HepG2 (cell line): Measurements from ENCODE around the gene HOXC11. TPM values are rescaled to one million over a fixed set of nuclear protein-coding genes. Genes with fewer than 3 reads are reported as not detected.
A peak's percentile ranks its signal among the peaks of the same experiment; 100 is the strongest.

Experiments
- ATAC-seq: fragments of 200-7000 bp; cut with Tn5 transposase; 3 replicates; pipeline ENCODE4 v1.9.1; 2020; ENCODE audit warnings: mild to moderate bottlenecking, moderate library complexity
- BruUV-seq: library from RNA; stranded (reverse); fragments of 400-500 nt; replicated peaks from 2 replicates; lab custom pipeline; 2021; lab: Mats Ljungman, UMichigan
- CTCF ChIA-PET: fragments of 300-600 bp; formaldehyde crosslinking; extraction: SDS; loops from one replicate; lab custom pipeline; 2021; ENCODE audit warnings: low total read pairs, inconsistent platforms, low intra/inter-chr PET ratio; lab: Yijun Ruan, JAX
- POLR2A ChIA-PET: fragments of 350-600 bp; sonication (Branson Sonifier 250); formaldehyde crosslinking; loops from one replicate; lab custom pipeline; 2020; ENCODE audit warnings: antibody characterized with exemption, inconsistent platforms; lab: Yijun Ruan, JAX
- DNase-seq: peaks from one replicate; pipeline ENCODE4 v3.0.0-alpha.2; 2015; ENCODE audit warnings: low spot score
- FAIRE-seq: peaks from 3 replicates; lab custom pipeline; 2011; peaks lifted over from hg19 to GRCh38; lab: Jason Lieb, UNC
- H2AFZ ChIP-seq: one replicate; pipeline ENCODE4 v1.6.1; 2011; ENCODE audit warnings: low read length, inconsistent platforms
- H3K27ac ChIP-seq: fragments of 300-600 bp; 3 replicates; pipeline ENCODE4 v1.8.0; 2011; ENCODE audit warnings: mixed run types, mild to moderate bottlenecking, mixed read lengths, low read length, inconsistent platforms; ENCODE audit not compliant: insufficient read depth; ENCODE audit errors: extremely low read length
- H3K27me3 ChIP-seq, 2 experiments: fragments of 200-600 bp in 1 of 2; 2 replicates in 1 of 2; 3 replicates in 1 of 2; pipeline versions ENCODE4 v1.6.0 to v1.8.0; 2011; ENCODE audit warnings: low read length in 2 of 2, mild to moderate bottlenecking in 2 of 2, moderate library complexity in 2 of 2, inconsistent platforms in 1 of 2; ENCODE audit not compliant: insufficient read depth in 2 of 2, control insufficient read depth in 1 of 2
- H3K36me3 ChIP-seq, 2 experiments: fragments of 200-600 bp in 1 of 2; replicated peaks in 1 of 2; 2 replicates in 1 of 2; 3 replicates in 1 of 2; pipeline versions ENCODE4 v1.5.1 to v1.8.0; 2011; ENCODE audit warnings: low read length in 2 of 2, inconsistent platforms in 1 of 2; ENCODE audit not compliant: insufficient read depth in 2 of 2, control insufficient read depth in 1 of 2
- H3K4me1 ChIP-seq: 2 replicates; pipeline ENCODE4 v1.5.1; 2012; ENCODE audit warnings: low read length, inconsistent platforms; ENCODE audit not compliant: insufficient read depth
- H3K4me2 ChIP-seq: 2 replicates; pipeline ENCODE4 v1.6.0; 2011; ENCODE audit warnings: low read depth, low read length, inconsistent platforms
- H3K4me3 ChIP-seq, 3 experiments: fragments of 200-600 bp in 1 of 3; sonication (generic), shearing (Covaris generic) in 1 of 3; replicated peaks in 1 of 3; 2 replicates each; pipeline ENCODE4 v1.5.1; 2011 to 2016; ENCODE audit warnings: low read length in 3 of 3, inconsistent platforms in 2 of 3, low read depth in 2 of 3, mild to moderate bottlenecking in 2 of 3, control low read depth in 1 of 3, mixed read lengths in 1 of 3; ENCODE audit not compliant: insufficient read depth in 1 of 3
- H3K79me2 ChIP-seq: one replicate; pipeline ENCODE4 v1.6.1; 2011; ENCODE audit warnings: low read length, inconsistent platforms; ENCODE audit not compliant: insufficient read depth
- H3K9ac ChIP-seq: 2 replicates; pipeline ENCODE4 v1.6.0; 2011; ENCODE audit warnings: mild to moderate bottlenecking, low read depth, low read length, inconsistent platforms; ENCODE audit not compliant: insufficient read depth
- H3K9me3 ChIP-seq: 2 replicates; pipeline ENCODE4 v1.5.1; 2012; ENCODE audit warnings: mild to moderate bottlenecking, low read length
- H4K20me1 ChIP-seq: 2 replicates; pipeline ENCODE4 v1.6.0; 2011; ENCODE audit warnings: inconsistent platforms, mild to moderate bottlenecking, low read length, moderate library complexity; ENCODE audit not compliant: insufficient read depth
- ATF4 ChIP-seq, 2 experiments: fragments of 450-650 bp in 1 of 2; sonication (generic) in 1 of 2; formaldehyde crosslinking; IDR thresholded peaks; 2 replicates each; pipeline versions ENCODE4 v1.5.0 to v1.8.0; 2020 to 2022; ENCODE audit warnings: mild to moderate bottlenecking in 1 of 2, missing genetic modification reagents in 1 of 2
- CEBPZ ChIP-seq: IDR thresholded peaks from 2 replicates; pipeline ENCODE4 v1.6.1; 2012; ENCODE audit warnings: low read length, improper control_type of control experiment
- CERS6 ChIP-seq: sonication (generic); formaldehyde crosslinking; IDR thresholded peaks from 2 replicates; pipeline ENCODE4 v1.5.0; 2020; ENCODE audit warnings: missing genetic modification reagents
- CHD2 ChIP-seq: IDR thresholded peaks from 2 replicates; pipeline ENCODE4 v1.6.1; 2011; ENCODE audit warnings: low read depth, low read length, improper control_type of control experiment
- NPAS2 ChIP-seq: sonication (generic); formaldehyde crosslinking; IDR thresholded peaks from 2 replicates; pipeline ENCODE4 v1.8.0; 2022; ENCODE audit warnings: mild to moderate bottlenecking, missing genetic modification reagents, borderline replicate concordance
- PHF8 ChIP-seq: sonication (generic); formaldehyde crosslinking; IDR thresholded peaks from 2 replicates; pipeline ENCODE4 v1.5.0; 2020; ENCODE audit warnings: missing genetic modification reagents
- SMARCE1 ChIP-seq: fragments of 450-650 bp; IDR thresholded peaks from 2 replicates; pipeline ENCODE4 v1.6.1; 2017; ENCODE audit warnings: borderline replicate concordance
- SPEN ChIP-seq: sonication (generic); formaldehyde crosslinking; IDR thresholded peaks from 2 replicates; pipeline ENCODE4 v1.5.1; 2020; ENCODE audit warnings: low read depth, mild to moderate bottlenecking, missing genetic modification reagents
- TFE3 ChIP-seq: IDR thresholded peaks from 2 replicates; pipeline ENCODE4 v1.6.1; 2016
- TRIM24 ChIP-seq: sonication (generic); formaldehyde crosslinking; IDR thresholded peaks from 2 replicates; pipeline ENCODE4 v1.8.0; 2022; ENCODE audit warnings: mild to moderate bottlenecking, missing genetic modification reagents
- ZNF138 ChIP-seq: sonication (generic); formaldehyde crosslinking; IDR thresholded peaks from 2 replicates; pipeline ENCODE4 v1.5.0; 2020; ENCODE audit warnings: mild to moderate bottlenecking, low read depth, missing genetic modification reagents
- ZNF225 ChIP-seq: sonication (generic); formaldehyde crosslinking; IDR thresholded peaks from 2 replicates; pipeline ENCODE4 v1.4.0; 2020; ENCODE audit warnings: mild to moderate bottlenecking, missing genetic modification reagents
- ZNF331 ChIP-seq: sonication (generic); formaldehyde crosslinking; IDR thresholded peaks from 2 replicates; pipeline ENCODE4 v1.4.0; 2020; ENCODE audit warnings: missing genetic modification reagents
- WGBS: methylation state at CpG from one replicate; pipeline ENCODE4 v1.1.6; 2017; ENCODE audit warnings: low lambda C conversion rate; 5-methylcytosine and 5-hydroxymethylcytosine counted together
- in situ Hi-C: cut with HindIII; loops from 2 replicates; pipeline ENCODE4 v1.10.0; 2017; ENCODE audit warnings: low pct_unique_long_range_greater_than_20kb; ENCODE audit not compliant: extremely low pct_ligation_motif_present
- intact Hi-C: fragments of 100-400 bp; cut with micrococcal nuclease; formaldehyde crosslinking; loops from one replicate; pipeline ENCODE4 v1.10.0; 2022; ENCODE audit not compliant: unreplicated experiment
- polyA plus RNA-seq, 8 experiments: library from polyadenylated mRNA; depleted of rRNA in 3 of 8; stranded (reverse) in 7 of 8; unstranded in 1 of 8; fragments of >200 nt; fragmentation: Illumina TruSeq in 4 of 8; extraction: Trizol in 4 of 8; gene quantifications; 2 replicates each; pipeline versions ENCODE4 v1.2.1 to v1.2.3, GENCODE V29; 2011 to 2016; ENCODE audit warnings: low read depth in 4 of 8, missing spikeins in 1 of 8, mixed read lengths in 1 of 8; ENCODE audit not compliant: insufficient read depth in 1 of 8
- total RNA-seq, 5 experiments: library from RNA; depleted of rRNA; stranded (reverse); fragments of >200 nt; fragmentation: Illumina TruSeq; extraction: Trizol; gene quantifications; 2 replicates each; pipeline ENCODE4 v1.2.3, GENCODE V29; 2016; ENCODE audit warnings: low read depth in 1 of 5

HOXC11 gene
- total and polyA plus RNA-seq, 2 of the 13 experiments (the other 11 are each of a cell fraction or from before 2014, with no cell fraction given), result not detected

- TF ChIP-seq PHF8 (CRISPR knock-in tag) (0 out of 2 replicates have a peak, but pooled peaks have one; percentile 51), ATF4 (CRISPR knock-in tag; IDR thresholded peaks at IDR 0.05) (no peak), ZNF331 (no peak), TRIM24 (CRISPR knock-in tag) (no peak), SPEN (0 out of 2 replicates have a peak, but pooled peaks have one; percentile 25), CERS6 (no peak), ZNF138 (CRISPR knock-in tag) (no peak)
- TF ChIP-seq, all 625 proteins: peak for 57
These were observed 27.5 kb downstream of the HOXC11 start, which contains the start of gene HOXC9 (continued) for GRCh38 chr12:54000116-54001114.

- CTCF ChIA-PET, result no interaction called here
- H3K9ac ChIP-seq, result no peak overlapping the region
- TF ChIP-seq TFE3, result no peak
- no peak for TF ChIP-seq CEBPZ
- TF ChIP-seq CHD2, result no peak
- TF ChIP-seq SMARCE1, result no peak
- TF ChIP-seq NPAS2 (CRISPR knock-in tag), result no peak
- no peak for TF ChIP-seq ZNF225
These were observed 28.6 kb downstream of the HOXC11 start for GRCh38 chr12:54001283-54002187.

More at GRCh38 chr12:54001283-54002187, 28.6 kb downstream of the HOXC11 start:
- POLR2A ChIA-PET, result no interaction called here
- in situ Hi-C loops (no loop called here), intact Hi-C loops (loop anchor here (10.0 kb wide), 1 partner anchor 363 kb away; the partner anchor contains the start of gene GPR84)
- Histone ChIP-seq H3K4me3 (no peak overlapping the region), H2AFZ (no peak overlapping the region), H3K4me1 (peaks cover 27% of the 10 kb centered on the region), H4K20me1 (no peaks in the 10 kb centered on the region), H3K27ac (no peak overlapping the region), H3K79me2 (no peaks in the 10 kb centered on the region), H3K36me3 (no peaks in the 10 kb centered on the region), H3K27me3 (peaks cover 16 to 86% of the 10 kb centered on the region in 2 experiments; a peak in 4 of 5 replicates), H3K9me3 (no peaks in the 10 kb centered on the region), H3K4me2 (peak overlapping the region; percentile 80; the same call in 1 of the 2 replicates)
- ATAC-seq (no peak), DNase-seq (no peak), FAIRE-seq (no peak)
- no TSS peak for BruUV-seq
- WGBS, result 47% methylated on average over 8 of the region's 8 CpGs
